ENCODE results near the gene PTPRM. TPM values are rescaled to one million over a fixed set of nuclear protein-coding genes. Genes with fewer than 3 reads are reported as not detected.

The PTPRM gene
- total RNA-seq, 1 experiment from 2014 or later: 14.5 TPM

- intact Hi-C loops (cut with micrococcal nuclease): no loop called here
- Histone ChIP-seq H4K20me1 (ENCODE audit: insufficient read depth) (no peaks in the 10 kb centered on the region), H3K27me3 (ENCODE audit: insufficient read depth, low read length) (no peaks in the 10 kb centered on the region), H3K4me3 (replicated peaks in 1 of 2; ENCODE audit: low read depth in 1 of 2, low read length in 2 of 2) (no peak overlapping the region), H3K9ac (ENCODE audit: low read length) (no peak overlapping the region), H2AFZ (ENCODE audit: low read depth, low read length, poor library complexity, severe bottlenecking) (no peak overlapping the region), H3K27ac (ENCODE audit: low read depth, low read length) (no peak overlapping the region), H3K9me3 (ENCODE audit: control insufficient read depth in 1 of 2, insufficient read depth in 1 of 2, low read depth in 1 of 2, low read length in 2 of 2) (no peaks in the 10 kb centered on the region), H3K4me2 (ENCODE audit: low read length) (no peak overlapping the region), H3K36me3 (ENCODE audit: control insufficient read depth in 1 of 2, insufficient read depth in 2 of 2, low read length in 2 of 2) (no peaks in the 10 kb centered on the region), H3K4me1 (ENCODE audit: control insufficient read depth in 1 of 2, insufficient read depth in 2 of 2, low read length in 2 of 2) (no peaks in the 10 kb centered on the region), H3K9me2 (ENCODE audit: insufficient read depth) (no peaks in the 10 kb centered on the region), H3K79me2 (ENCODE audit: insufficient read depth, low read length) (no peaks in the 10 kb centered on the region)
- no peak for ATAC-seq
- CTCF ChIA-PET: no interaction called here
- RAD21 ChIA-PET (ENCODE audit: low non-redundant PET in 1 of 2, low total read pairs in 2 of 2, uncharacterized antibody in 2 of 2, unreplicated experiment in 2 of 2): no interaction called here
- DNase-seq (ENCODE audit: low read depth, low spot score): no peak
- no peak for TF ChIP-seq ELF1 (IDR thresholded peaks at IDR 0.05; ENCODE audit: borderline replicate concordance, low read depth)
- TF ChIP-seq TCF7L2 (IDR thresholded peaks at IDR 0.05; ENCODE audit: borderline replicate concordance, extremely low read depth, insufficient read depth, insufficient read length): no peak
- TF ChIP-seq CTCF (IDR thresholded peaks at IDR 0.05 in 2 of 3, conservative IDR thresholded peaks at IDR 0.05 in 1 of 3; ENCODE audit: borderline replicate concordance in 1 of 3, insufficient read depth in 1 of 3, low read depth in 2 of 3, low read length in 2 of 3): no peak
- no peak for TF ChIP-seq POLR2A (IDR thresholded peaks at IDR 0.05; ENCODE audit: borderline replicate concordance, extremely low read depth, insufficient read depth, insufficient read length)
- no peak for TF ChIP-seq FOSL1 (IDR thresholded peaks at IDR 0.05; ENCODE audit: low read depth)
- TF ChIP-seq JUND (IDR thresholded peaks at IDR 0.05): no peak
- TF ChIP-seq CBX3 (IDR thresholded peaks at IDR 0.05; ENCODE audit: low read depth): no peak
- TF ChIP-seq EZH2 (IDR thresholded peaks at IDR 0.05): no peak
- TF ChIP-seq EGR1 (IDR thresholded peaks at IDR 0.05; ENCODE audit: low read depth): no peak
- TF ChIP-seq RAD21 (IDR thresholded peaks at IDR 0.05; ENCODE audit: low read depth): no peak
- TF ChIP-seq MAX (IDR thresholded peaks at IDR 0.05): no peak
- no peak for TF ChIP-seq ATF3 (IDR thresholded peaks at IDR 0.05)
- no peak for TF ChIP-seq POLR2AphosphoS5 (IDR thresholded peaks at IDR 0.05; ENCODE audit: low read depth, low read length)
- no peak for TF ChIP-seq CEBPB (IDR thresholded peaks at IDR 0.05; ENCODE audit: low read depth)
- TF ChIP-seq SP1 (IDR thresholded peaks at IDR 0.05; ENCODE audit: low read depth): no peak
- no peak for TF ChIP-seq ZBTB33 (IDR thresholded peaks at IDR 0.05; ENCODE audit: extremely low read depth, insufficient replicate concordance, low read length)
- no TSS peak for BruUV-seq (replicated peaks)
- POLR2A ChIA-PET: no interaction called here
Measured at GRCh38 chr18:8011361-8011760, 444.2 kb downstream of the PTPRM start.

All from HCT116 (cell line).